ENCODE data around the gene INTS15. TPM values are rescaled to one million over a fixed set of nuclear protein-coding genes. Genes with fewer than 3 reads are reported as not detected.
A peak's percentile ranks its signal among the peaks of the same experiment; 100 is the strongest.
"Not testable (repeated sequence)": the region's sequence is repeated elsewhere in the genome, so short reads cannot be mapped to it uniquely, and the experiment has no call there.

INTS15 gene
- total RNA-seq, 4 donors from 2014 or later, result 28.0 to 63.0 (median 34.0) TPM

DNA sequence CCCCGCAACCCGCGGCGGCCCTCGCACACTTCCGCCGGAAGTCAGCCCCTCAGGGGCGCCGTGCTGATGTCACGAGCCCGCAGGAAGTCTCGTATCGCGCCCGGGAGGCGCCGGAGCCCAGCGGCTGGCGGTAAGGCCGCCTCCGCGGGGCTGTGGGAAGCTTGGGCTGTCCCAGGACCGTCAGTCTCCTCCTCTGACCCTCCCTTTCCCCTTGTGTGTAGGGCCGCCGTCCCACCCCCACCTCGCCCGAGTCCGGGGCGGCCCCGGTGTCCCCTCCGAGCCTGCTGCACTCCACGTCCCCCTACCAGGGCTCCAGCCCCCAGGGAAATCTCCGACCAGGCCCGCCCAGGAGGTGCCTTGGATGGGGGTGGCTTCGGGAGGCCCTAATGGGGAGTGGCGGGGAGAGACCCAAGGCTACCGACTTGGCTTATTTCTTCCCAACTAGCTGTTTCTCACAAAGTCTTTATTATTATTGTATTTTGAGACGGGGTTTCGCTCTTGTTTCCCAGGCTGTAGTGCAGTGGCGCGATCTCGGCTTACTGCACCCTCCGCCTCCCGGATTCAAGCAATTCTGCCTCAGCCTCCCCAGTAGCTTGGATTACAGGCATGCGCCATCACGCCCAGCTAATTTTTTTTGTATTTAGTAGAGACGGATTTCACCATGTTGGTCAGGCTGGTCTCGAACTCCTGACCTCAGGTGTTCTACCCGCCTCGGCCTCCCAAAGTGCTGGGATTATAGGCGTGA is 12.3 kb upstream of the INTS15 start, which contains the start of gene ZDHHC4:
TSS of gene ZDHHC4 (plus strand) at position 86 of the 745 bp plus-strand sequence. CDS start 3,108 bp downstream, outside the sequence.
- H3K27me3 ChIP-seq, result no peaks in the 10 kb centered on the region
- peaks cover 0 to 34% (median 7%) of the 10 kb centered on the region in 3 donors for H3K36me3 ChIP-seq
- peak within 1 kb of the TSS; percentile 88 to 97 (median 94) for H3K27ac ChIP-seq
- TF ChIP-seq EP300 (IDR thresholded peaks at IDR 0.05) (peak; percentile 33 to 93), POLR2A (IDR thresholded peaks at IDR 0.05) (peak; percentile 79 to 85)
- TF ChIP-seq, protein P1, sequence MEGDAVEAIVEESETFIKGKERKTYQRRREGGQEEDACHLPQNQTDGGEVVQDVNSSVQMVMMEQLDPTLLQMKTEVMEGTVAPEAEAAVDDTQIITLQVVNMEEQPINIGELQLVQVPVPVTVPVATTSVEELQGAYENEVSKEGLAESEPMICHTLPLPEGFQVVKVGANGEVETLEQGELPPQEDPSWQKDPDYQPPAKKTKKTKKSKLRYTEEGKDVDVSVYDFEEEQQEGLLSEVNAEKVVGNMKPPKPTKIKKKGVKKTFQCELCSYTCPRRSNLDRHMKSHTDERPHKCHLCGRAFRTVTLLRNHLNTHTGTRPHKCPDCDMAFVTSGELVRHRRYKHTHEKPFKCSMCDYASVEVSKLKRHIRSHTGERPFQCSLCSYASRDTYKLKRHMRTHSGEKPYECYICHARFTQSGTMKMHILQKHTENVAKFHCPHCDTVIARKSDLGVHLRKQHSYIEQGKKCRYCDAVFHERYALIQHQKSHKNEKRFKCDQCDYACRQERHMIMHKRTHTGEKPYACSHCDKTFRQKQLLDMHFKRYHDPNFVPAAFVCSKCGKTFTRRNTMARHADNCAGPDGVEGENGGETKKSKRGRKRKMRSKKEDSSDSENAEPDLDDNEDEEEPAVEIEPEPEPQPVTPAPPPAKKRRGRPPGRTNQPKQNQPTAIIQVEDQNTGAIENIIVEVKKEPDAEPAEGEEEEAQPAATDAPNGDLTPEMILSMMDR (IDR thresholded peaks at IDR 0.05), result no peak
- 15 to 22% methylated on average over 33 to 48 of the region's 51 CpGs for WGBS, 2 donors
- H3K4me3 ChIP-seq, result peak within 1 kb of the TSS; percentile 49 to 96 (median 78)
- no peaks in the 10 kb centered on the region for H3K9me3 ChIP-seq
- H3K4me1 ChIP-seq, result peaks cover 0 to 4% (median 0%) of the 10 kb centered on the region in 4 donors
- peak; percentile 61 to 63 for DNase-seq (ENCODE audit: low spot score in 2 of 2)

DNA sequence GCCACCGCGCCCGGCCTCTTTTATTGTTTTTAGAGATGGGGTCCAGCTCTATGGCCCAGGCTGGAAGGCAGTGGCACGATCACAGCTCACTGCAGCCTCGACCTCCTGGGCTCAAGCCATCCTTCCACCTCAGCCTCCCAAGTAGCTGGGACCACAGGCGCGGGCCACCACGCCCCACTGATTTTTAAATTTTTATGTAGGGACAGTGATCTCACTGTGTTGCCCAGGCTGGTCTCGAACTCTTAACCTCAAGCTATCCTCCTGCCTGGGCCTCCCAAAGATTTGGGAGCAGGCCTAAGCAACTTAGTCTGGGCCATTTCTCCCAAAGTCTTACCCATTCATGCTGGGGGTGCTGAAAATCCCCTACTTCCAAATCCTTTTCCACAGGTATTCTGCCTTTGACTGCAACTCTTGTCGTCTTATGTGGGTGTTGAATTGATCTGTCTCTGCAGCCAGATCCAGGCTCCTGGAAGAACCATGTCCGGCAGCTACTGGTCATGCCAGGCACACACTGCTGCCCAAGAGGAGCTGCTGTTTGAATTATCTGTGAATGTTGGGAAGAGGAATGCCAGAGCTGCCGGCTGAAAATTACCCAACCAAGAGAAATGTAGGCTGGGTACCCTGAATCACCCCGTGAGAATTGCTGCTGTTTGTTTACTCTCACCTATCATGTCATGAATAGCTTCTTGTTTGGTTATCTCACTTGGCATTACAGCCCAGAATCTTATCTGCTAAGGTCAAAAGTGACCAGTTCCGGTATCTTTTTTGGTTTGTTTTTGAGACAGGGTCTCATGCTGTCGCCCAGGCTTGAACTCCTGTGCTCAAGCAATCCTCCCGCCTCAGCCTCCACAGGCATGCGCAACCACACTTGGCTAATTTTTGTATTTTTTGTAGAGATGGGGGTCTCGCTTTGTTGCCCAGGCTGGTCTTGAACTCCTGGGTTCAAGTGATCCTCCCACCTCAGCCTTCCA is 11.4 kb upstream of the INTS15 start:
- Histone ChIP-seq H3K4me3 (peak overlapping the region in 3 of 4 donors; percentile 67 to 96 (median 89)), H3K27me3 (no peaks in the 10 kb centered on the region)

DNA sequence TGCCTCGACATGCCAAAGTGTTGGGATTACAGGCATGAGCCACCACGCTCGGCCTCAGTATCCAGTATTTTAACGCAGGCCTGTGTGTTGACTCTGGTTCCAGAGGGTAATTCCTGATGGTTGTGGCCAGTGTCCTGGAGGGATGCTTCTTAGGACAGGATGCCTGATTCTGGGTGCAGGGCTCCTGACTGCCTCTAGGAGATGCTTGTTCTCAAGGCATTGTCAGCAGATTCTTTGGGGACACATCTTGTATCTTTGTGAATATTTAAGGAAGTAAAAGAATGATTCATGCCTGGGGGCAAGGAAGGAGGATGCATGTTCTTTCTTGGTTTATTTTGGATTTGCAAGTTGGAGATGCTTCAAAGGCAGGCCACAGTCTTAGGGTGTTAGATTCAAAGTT is 10.4 kb upstream of the INTS15 start:
- 94 to 96% methylated on average over 4 of the region's 4 CpGs for WGBS, 2 donors
- Histone ChIP-seq H3K36me3 (peaks cover 0 to 51% (median 14%) of the 10 kb centered on the region in 3 donors), H3K4me1 (peaks cover 0 to 4% (median 0%) of the 10 kb centered on the region in 4 donors), H3K27me3 (no peaks in the 10 kb centered on the region), H3K9me3 (no peaks in the 10 kb centered on the region), H3K27ac (no peak overlapping the region), H3K4me3 (no peak overlapping the region)
- DNase-seq (ENCODE audit: low spot score in 2 of 2), result no peak
- no peak for TF ChIP-seq EP300 (IDR thresholded peaks at IDR 0.05)
- TF ChIP-seq, protein P1 (IDR thresholded peaks at IDR 0.05), result peak in 1 of 5 experiments; percentile 20

More for the DNA sequence above, 11.4 kb upstream of the INTS15 start:
- Histone ChIP-seq H3K36me3 (peaks cover 0 to 42% (median 9%) of the 10 kb centered on the region in 3 donors), H3K27ac (peak overlapping the region in 3 of 4 donors; percentile 94 to 97 (median 95)), H3K9me3 (no peaks in the 10 kb centered on the region), H3K4me1 (peaks cover 0 to 4% (median 0%) of the 10 kb centered on the region in 4 donors)
- 88 to 90% methylated on average over 18 of the region's 18 CpGs for WGBS, 2 donors
- TF ChIP-seq POLR2A (IDR thresholded peaks at IDR 0.05) (no peak), EP300 (IDR thresholded peaks at IDR 0.05) (no peak)
- TF ChIP-seq, protein P1 (IDR thresholded peaks at IDR 0.05), result no peak
- no peak for DNase-seq (ENCODE audit: low spot score in 2 of 2)

DNA sequence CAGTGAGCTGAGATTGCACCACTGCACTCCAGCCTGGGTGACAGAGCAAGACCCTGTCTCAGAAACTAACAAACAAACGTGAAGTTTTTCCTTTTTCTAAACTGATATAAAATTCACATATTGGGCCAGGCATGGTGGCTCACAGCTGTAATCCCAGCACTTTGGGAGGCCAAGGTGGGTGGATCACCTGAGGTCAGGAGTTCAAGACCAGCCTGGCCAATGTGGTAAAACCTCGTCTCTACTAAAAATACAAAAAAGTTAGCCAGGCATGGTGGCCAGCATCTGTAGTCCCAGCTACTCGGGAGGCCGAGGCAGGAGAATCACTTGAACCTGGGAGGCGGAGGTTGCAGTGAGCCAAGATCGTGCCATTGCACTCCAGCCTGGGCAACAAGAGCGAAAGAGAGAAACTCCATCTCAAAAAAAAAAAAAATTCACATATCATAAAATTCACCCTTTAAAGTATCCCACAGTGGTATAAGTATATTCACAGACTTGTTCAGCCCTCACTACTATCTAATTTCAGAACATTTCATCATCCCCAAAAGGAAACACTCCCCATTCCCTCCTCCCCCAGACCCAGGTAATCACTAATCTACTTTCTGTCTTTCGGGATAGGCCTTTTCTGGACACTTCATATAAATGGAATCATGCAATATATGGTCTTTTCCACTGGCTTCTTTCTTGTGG is 3.9 kb upstream of the INTS15 start:
- not testable (repeated sequence) for DNase-seq (ENCODE audit: low spot score in 2 of 2); H3K9me3 ChIP-seq; H3K27me3 ChIP-seq; H3K4me3 ChIP-seq; H3K27ac ChIP-seq; H3K4me1 ChIP-seq
- H3K36me3 ChIP-seq, result peaks cover 0 to 73% (median 14%) of the 10 kb centered on the region in 3 donors
- WGBS, 2 donors, result 92 to 93% methylated on average over 8 of the region's 8 CpGs

DNA sequence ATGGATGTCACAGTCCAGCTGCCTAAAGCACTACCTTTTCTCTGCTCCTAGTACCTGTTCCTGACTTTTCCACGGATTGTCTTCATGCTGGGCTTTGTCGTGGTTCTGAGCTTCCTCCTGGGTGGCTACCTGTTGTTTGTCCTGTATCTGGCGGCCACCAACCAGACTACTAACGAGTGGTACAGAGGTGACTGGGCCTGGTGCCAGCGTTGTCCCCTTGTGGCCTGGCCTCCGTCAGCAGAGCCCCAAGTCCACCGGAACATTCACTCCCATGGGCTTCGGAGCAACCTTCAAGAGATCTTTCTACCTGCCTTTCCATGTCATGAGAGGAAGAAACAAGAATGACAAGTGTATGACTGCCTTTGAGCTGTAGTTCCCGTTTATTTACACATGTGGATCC is 1.3 kb upstream of the INTS15 start:
- Histone ChIP-seq H3K4me1 (peaks cover 0 to 25% (median 10%) of the 10 kb centered on the region in 4 donors), H3K27ac (no peak overlapping the region), H3K9me3 (no peaks in the 10 kb centered on the region), H3K27me3 (no peaks in the 10 kb centered on the region), H3K36me3 (peaks cover 0 to 68% (median 13%) of the 10 kb centered on the region in 3 donors), H3K4me3 (no peak overlapping the region)
- no peak for DNase-seq (ENCODE audit: low spot score in 2 of 2)
- 84 to 89% methylated on average over 9 of the region's 9 CpGs for WGBS, 2 donors
- TF ChIP-seq EP300 (IDR thresholded peaks at IDR 0.05) (no peak), POLR2A (IDR thresholded peaks at IDR 0.05) (no peak)
- TF ChIP-seq, protein P1 (IDR thresholded peaks at IDR 0.05), result no peak

All from tibial nerve (tissue), 4 donors.